Erythroblast (primary cell): Measurements from ENCODE around the gene UBE2F.

ENCODE experiments used
- GATA1 ChIP-seq: IDR thresholded peaks from 2 replicates; pipeline ENCODE4 v1.6.1; 2011; ENCODE audit warnings: low read depth, mild to moderate bottlenecking, control low read depth, low read length, moderate library complexity
- POLR2A ChIP-seq: IDR thresholded peaks from 2 replicates; pipeline ENCODE4 v1.6.1; 2011; ENCODE audit warnings: mild to moderate bottlenecking, low read length

DNA sequence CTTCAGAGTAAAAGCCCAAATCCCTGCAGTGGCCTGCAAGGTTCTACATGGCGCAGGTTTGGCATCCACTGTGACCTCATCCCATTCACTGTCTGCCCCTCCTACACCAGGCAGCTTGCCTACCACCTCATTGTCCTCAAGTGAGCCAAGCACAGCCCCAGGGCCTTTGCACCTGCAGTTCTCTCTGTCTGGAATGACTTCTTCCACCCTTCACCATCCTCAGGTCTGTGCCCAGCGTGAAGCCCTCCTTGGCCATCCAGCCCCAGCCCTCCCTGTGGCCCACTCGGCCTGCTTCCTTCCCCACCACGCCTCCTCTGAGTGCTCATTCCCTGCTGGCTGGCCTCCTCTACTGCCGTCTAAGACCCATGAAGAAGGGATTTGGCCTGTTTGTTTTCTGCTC is 32.6 kb upstream of the UBE2F start:
- TF ChIP-seq POLR2A, result no peak
- TF ChIP-seq GATA1, result no peak
